ENCODE measurements around the gene PI4K2B. TPM values are rescaled to one million over a fixed set of nuclear protein-coding genes. Genes with fewer than 3 reads are reported as not detected.
"Not testable (repeated sequence)": the region's sequence is repeated elsewhere in the genome, so short reads cannot be mapped to it uniquely, and the experiment has no call there.

Gene PI4K2B
- total RNA-seq, 1 donor from 2014 or later = 9.8 TPM

GRCh38 chr4:25320773-25321172 is 86.9 kb downstream of the PI4K2B start:
- no peaks in the 10 kb centered on the region for H3K9me3 ChIP-seq
- intact Hi-C loops (cut with DNase I) = no loop called here
- H3K4me1 ChIP-seq = no peaks in the 10 kb centered on the region
- no peaks in the 10 kb centered on the region for H3K27me3 ChIP-seq
- peaks cover 0 to 23% of the 10 kb centered on the region in 2 donors for H3K36me3 ChIP-seq
- DNase-seq (ENCODE audit: low spot score in 2 of 2) = no peak
- no peak overlapping the region for H3K4me3 ChIP-seq
- H3K27ac ChIP-seq = no peak overlapping the region
- TF ChIP-seq, protein P1, sequence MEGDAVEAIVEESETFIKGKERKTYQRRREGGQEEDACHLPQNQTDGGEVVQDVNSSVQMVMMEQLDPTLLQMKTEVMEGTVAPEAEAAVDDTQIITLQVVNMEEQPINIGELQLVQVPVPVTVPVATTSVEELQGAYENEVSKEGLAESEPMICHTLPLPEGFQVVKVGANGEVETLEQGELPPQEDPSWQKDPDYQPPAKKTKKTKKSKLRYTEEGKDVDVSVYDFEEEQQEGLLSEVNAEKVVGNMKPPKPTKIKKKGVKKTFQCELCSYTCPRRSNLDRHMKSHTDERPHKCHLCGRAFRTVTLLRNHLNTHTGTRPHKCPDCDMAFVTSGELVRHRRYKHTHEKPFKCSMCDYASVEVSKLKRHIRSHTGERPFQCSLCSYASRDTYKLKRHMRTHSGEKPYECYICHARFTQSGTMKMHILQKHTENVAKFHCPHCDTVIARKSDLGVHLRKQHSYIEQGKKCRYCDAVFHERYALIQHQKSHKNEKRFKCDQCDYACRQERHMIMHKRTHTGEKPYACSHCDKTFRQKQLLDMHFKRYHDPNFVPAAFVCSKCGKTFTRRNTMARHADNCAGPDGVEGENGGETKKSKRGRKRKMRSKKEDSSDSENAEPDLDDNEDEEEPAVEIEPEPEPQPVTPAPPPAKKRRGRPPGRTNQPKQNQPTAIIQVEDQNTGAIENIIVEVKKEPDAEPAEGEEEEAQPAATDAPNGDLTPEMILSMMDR (IDR thresholded peaks at IDR 0.05) = no peak

DNA sequence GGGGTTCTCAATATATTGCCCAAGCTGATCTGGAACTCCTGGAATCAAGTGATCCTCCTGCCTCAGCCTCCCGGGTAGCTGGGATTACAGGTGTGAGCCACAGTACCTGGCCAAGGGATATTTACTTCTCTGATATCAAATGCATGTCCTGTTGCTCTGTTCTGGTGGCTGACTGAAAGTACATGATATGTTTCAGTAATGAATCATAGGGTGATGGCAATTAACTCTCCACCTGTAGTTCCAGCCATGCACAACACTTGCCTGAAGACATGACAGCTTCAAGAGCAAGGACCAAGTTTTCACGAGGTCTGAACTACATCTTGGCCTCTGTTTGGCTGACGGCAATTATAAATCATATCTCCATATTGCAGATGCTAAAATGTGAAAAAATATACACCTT is 87.9 kb downstream of the PI4K2B start:
- intact Hi-C loops (cut with DNase I) = no loop called here
- no peak for DNase-seq (ENCODE audit: low spot score in 2 of 2)
- TF ChIP-seq, protein P1 (IDR thresholded peaks at IDR 0.05) = no peak
- no peak overlapping the region for H3K27ac ChIP-seq
- H3K4me3 ChIP-seq = no peak overlapping the region
- no peaks in the 10 kb centered on the region for H3K27me3 ChIP-seq
- peaks cover 0 to 15% of the 10 kb centered on the region in 2 donors for H3K36me3 ChIP-seq
- H3K4me1 ChIP-seq = no peaks in the 10 kb centered on the region
- no peaks in the 10 kb centered on the region for H3K9me3 ChIP-seq

DNA sequence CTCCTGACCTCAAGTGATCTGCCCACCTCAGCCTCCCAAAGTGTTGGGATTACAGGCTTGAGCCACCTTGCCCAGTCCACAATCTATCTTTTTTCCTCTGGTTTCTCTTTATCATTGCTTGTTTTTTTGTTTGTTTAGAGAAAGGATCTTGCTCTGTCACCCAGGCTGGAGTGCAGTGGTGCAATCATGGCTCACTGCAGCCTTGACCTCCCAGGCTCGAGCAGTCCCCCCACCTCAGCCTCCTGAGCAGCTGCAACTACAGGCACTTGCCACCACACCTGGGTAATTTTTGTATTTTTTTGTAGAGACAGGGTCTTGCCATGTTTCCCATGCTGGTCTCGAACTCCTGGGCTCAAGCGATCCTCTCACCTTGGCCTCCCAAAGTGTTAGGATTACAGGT is 94.6 kb downstream of the PI4K2B start:
- DNase-seq (ENCODE audit: low spot score in 2 of 2); H3K4me1 ChIP-seq; H3K9me3 ChIP-seq; H3K27me3 ChIP-seq; H3K36me3 ChIP-seq; H3K4me3 ChIP-seq; H3K27ac ChIP-seq; intact Hi-C loops (cut with DNase I): not testable (repeated sequence)

Other genes with a start within 250 kb of the PI4K2B start
- gene LGI2, start 203.1 kb upstream of the PI4K2B start, total RNA-seq = 2.2 TPM
- 5.2 TPM for gene SEPSECS, start 73.6 kb upstream of the PI4K2B start, total RNA-seq
- 1.7 TPM for gene ZCCHC4, start 78.7 kb downstream of the PI4K2B start, total RNA-seq
- gene ANAPC4, start 143.2 kb downstream of the PI4K2B start, total RNA-seq = 23.4 TPM

Measured in ascending aorta (tissue), 2 donors.